ENCODE measurements around the gene FAM76A.
"Not testable (repeated sequence)": the region's sequence is repeated elsewhere in the genome, so short reads cannot be mapped to it uniquely, and the experiment has no call there.

FAM76A gene

DNA sequence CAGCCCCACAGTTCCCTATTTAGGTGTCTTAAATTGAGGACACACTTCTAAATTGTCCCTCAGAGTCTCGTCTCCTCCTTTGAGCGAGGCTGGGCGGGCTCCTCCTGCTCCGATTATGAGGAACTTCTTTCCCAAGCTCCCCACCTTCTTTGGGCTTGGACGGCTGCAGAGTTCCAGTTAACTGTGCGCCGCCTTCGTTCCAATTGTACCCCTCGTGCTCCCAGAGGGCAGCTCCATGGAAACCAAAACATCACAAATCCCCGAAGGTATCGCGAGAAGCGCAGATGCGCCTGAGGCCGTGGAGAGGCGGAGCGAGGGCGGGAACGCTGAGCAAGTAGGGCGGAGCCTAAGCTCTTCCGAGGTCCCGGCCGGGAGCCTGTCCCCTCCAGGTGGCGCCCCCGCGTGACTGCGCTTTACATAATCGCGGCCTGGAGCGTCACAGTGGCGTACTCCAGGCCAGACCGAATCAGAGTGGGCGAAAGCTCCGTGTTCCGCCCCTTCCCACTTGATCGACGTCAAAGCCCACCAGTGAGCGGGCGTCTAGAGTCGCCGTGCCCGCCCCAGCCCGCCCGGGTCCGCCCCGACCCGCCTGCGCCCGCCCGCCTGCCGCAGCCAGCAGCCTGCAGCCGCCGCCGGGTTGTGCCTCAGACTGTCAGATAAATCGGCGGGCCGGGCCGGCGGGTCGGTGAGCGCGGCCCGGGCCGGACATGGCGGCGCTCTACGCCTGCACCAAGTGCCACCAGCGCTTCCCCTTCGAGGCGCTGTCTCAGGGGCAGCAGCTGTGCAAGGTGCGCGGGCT is at the start of gene FAM76A:
TSS of gene FAM76A (plus strand) at position 588 of the 799 bp plus-strand sequence. CDS start at position 708, 120 bp downstream.
- peak; percentile 99 for DNase-seq

DNA sequence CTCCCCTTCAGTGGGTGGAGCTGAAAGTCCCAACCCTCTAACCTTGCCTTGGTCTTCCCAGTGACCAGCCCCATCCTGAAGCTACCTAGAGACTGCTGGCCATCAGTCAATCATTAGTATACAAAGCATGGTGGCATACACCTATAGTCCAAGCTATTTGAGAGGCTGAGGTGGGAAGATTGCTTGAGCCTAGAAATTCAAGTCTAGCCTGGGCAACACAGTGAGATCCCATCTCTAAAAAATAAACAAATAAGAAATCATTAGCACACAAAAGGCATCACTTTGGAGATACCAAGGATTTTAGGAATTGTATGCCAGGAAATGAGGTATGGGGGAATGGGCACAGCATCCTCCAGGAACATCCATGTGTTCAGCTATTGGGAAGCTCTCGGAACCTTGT is 49.4 kb upstream of the FAM76A start:
- DNase-seq: no peak

DNA sequence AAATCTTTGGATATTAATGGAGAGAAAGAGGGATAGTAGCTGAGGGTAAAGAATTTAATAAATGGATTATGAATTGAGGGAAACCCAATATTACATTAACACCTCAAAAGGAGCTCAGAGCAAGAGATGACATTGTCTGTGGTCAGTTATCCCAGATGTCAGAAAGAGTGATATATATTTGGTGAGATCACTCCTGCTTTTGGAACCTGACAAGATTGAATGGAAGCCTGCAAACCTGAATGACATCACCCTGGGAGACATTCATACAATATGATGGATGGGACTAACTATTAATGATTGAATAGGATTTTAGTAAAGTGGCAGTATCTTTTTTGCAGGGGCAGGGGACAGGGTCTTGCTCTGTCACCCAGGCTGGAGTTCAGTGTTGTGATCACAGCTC is 47.0 kb upstream of the FAM76A start:
- no peak for DNase-seq

DNA sequence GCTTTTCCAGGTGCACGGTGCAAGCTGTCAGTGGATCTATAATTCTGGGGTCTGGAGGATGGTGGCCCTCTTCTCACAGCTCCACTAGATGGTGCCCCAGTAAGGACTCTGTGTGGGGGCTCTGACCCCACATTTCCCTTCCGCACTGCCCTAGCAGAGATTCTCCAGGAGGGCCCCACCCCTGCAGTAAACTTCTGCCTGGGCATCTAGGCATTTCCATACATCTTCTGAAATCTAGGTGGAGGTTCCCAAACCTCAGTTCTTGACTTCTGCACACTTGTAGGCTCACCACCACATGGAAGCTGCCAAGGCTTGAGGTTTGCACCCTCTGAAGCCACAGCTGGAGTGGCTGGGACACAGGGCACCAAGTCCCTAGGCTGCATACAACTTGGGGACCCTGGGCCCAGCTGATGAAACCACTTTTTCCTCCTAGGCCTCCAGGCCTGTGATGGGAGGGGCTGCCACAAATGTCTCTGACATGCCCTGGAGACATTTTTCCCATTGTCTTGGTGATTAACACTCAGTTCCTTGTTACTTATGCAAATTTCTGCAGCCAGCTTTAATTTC is 45.5 kb upstream of the FAM76A start:
- DNase-seq: not testable (repeated sequence)

DNA sequence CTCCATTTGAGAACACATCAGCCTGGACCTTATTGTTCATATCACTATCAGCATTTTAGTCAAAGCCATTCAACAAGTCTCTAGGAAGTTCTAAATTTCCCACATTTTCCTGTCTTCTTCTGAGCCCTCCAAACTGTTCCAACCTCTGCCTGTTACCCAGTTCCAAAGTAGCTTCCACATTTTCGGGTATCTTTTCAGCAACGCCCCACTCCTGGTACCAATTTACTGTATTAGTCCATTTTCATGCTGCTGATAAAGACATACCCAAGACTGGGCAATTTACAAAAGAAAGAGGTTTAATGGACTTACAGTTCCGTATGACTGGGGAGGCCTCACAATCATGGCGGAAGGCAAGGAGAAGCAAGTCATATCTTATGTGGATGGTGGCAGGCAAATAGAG is 44.2 kb upstream of the FAM76A start:
- not testable (repeated sequence) for DNase-seq

DNA sequence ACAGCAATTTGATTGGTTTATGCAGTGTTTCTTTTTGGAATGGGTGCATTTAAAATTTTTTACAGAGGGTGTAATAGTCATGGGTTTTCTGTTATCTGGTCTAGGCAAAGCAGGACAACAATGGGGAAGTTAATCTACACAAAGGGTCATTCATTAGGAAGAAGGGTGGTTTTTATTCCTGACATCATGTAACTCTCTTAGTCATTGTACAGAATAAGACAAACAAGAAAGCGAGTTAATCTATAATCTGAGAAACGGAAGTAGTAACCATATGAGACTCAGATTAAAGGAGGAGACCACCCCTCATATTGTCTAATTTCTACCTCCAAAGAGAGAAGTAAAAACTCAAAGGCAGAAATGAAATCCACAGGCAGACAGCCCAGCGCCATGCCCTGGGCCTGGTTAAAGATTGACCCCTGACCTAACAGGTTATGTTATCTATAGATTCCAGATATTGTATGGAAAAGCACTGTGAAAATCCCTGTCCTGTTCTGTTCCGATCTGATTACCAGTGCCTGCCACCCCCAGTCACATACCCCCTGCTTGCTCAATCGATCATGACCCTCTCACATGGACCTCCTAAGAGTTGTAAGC is 43.3 kb upstream of the FAM76A start:
- DNase-seq: no peak

DNA sequence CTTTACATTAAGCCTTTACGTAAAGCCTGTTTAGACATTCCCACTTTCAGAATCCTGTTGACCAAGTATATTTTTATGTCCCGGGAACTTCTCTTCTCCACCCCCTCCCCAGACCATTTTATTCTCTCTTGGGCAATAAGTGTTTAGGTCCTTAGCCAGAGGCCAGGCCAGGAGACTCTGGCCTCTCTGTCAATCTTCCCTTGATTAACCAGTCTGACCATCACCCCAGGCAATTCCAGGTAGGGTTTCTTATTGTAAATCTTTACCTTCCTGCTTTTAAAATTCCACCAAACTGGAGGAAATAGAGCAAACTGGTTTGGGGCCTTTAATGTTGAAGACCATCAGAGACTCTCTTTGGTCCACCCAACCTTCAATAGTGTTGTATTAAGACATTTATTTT is 41.6 kb upstream of the FAM76A start:
- no peak for DNase-seq

DNA sequence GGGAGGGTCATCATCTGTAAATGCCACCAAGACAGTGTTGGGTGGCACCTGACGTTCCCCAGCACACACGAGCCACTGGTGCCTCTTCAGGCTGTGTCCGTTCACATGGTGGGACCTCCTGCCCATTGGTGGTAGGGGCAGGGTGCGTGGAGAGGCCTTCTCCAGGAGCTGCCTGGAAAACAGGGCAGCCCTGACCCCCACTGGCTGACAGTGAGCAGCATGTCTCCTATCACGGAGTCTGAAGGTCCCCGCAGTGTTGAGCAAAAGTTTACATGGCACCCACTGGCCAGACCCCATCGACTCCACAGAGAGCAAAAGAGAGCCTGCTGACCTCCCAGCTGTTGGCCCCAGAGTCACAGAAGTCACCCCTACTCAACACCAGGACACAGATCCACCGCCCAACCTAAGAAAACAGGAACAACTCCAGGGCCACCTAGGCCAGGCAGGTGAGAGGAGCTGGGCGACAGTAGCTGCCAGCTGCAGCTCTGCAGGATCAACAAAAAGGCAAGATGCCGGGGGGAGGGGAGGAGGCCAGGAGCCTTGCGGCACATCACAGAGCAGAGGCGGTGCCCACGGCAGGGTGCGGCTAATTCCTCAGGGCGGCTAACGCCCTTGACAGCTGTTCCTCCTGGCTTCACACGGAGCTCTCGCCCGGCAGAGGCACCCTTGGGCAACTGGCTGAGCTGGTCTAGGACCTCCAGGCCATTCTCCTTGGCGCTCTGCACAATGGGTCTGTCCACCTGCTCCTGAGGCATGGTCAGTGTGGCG is 39.4 kb upstream of the FAM76A start:
- DNase-seq: no peak

DNA sequence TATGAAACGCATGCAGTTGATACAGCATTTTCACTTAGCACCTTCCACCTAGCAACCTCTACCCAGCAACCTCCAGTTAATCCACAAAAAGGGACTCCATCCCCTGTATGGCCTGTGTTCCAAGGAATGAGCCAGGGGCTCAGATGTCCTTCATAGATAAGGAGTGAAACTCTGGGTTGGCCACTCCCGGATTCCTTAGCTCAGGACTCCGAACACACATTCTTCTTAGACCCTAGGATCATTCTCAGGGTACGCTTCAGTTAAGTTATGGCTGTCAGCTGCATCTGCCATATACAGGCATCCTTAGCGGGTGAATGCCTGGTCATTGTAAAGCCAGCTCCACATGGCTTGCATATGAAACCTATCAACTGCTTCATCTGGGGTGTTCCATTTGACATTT is 37.9 kb upstream of the FAM76A start:
- no peak for DNase-seq

DNA sequence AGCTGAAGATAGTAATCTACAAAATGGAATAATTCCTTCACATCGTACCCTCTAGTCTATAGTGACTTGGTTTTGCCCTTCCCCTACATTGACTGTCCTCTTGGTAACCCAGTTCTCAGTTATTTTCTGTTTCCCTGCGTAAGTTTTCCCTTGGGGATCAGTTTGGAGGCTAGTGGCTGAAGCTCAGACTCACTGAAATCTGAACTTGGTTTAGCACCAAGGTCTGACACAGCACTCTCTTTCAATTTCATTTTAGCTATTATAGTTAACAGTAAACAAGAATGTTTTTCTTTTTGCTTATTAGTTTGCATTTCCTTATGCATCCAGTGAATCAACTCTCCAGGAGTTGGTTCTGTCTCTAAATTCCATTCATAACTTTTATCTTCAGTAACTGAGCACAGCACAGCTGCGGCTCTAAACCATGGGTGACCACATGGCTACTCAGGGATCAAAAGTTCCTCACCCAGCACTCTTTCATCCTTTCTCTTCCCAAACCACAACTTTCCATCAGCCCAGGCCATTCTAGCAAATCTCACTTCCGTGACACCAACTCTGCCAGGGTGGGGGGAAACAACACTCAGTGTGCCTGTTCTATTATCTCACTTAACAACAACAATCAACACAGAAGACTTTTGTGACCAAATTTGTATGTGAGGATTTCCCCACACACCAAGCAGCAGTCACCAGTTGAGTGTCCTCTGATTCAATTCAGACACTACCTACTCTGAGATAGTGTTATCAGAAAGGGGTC is 36.2 kb upstream of the FAM76A start:
- no peak for DNase-seq

DNA sequence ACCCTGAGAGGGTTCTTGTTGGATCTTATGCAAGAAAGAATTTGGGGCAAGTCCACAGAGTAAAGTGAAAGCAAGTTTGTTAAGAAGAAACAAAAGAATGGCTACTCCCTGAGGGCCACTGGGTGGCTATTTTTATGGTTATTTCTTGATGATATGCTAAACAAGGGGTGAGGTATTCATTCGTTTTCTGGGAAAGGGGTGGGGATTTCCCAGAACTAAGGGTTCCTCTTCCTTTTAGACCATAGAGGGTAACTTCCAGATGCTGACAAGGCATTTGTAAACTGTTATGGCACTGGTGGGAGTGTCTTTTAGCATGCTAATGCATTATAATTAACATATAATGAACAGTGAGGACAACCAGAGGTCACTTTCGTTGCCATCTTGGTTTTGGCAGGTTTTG is 35.6 kb upstream of the FAM76A start:
- no peak for DNase-seq

DNA sequence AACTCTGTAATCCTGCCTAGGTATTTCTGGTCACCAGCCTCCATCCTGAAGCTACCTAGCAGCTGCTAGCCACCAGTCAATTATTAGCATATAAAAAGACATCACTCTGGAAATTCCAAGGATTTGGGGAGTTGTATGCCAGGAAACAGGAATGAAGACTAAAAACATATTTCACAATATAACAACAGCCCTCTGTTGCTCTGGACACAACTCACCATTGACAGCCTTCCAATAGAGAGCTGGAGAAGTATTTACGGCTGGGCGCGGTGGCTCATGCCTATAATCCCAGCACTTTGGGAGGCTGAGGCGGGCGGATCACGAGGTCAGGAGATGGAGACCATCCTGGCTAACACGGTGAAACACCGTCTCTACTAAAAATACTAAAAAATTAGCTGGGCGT is 28.9 kb upstream of the FAM76A start:
- DNase-seq: not testable (repeated sequence)

DNA sequence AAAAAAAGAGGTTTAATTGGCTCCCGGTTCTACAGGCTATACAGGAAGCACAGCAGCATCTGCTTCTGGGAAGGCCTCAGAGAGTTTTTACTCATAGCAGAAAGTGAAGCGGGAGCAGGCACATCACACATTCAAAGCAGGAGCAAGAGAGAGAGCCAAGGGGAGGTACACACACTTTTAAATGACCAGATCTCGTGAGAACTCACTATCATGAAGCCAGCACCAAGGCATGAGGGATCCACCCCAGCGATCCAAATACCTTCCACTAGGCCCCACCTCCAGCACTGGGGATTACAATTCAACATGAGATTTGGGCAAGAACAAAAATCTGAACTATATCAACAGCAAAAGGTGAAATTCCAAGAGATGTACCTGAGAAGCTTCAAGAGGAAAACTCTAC is 20.8 kb upstream of the FAM76A start:
- DNase-seq: no peak

DNA sequence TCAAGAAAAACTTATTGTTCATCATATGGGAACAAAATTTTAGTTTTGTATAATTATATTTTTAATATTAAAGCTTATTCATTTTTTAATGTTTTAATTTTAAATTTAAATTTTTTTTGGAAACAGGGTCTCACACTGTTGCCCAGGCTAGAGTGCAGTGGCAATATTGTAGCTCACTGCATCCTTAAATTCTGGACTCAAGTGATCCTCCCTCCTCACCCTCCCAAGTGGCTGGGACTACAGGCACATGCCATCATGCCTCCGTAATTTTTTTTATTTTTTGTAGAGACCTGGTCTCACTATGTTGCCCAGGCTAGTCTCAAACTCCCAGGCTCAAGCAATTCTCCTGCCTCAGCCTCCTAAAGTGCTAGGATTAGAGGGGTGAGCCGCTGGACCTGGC is 20.2 kb upstream of the FAM76A start:
- no peak for DNase-seq

DNA sequence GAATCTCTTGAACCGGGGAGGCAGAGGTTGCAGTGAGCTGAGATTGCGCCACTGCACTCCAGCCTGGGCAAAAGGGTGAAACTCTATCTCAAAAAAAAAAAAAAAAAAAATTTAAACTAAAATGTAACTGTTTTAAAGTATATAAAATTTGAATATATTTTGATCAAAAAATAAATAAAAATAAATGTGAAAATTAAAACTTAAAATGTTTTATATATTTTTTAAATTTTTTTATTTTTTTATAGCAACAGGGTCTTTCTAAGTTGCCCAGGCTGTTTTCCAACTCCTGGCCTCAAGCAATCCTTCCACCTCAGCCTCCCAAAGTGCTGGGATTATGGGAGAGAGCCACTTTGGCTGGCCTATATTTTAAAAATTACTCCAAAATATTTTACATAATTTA is 15.2 kb upstream of the FAM76A start:
- DNase-seq: no peak

DNA sequence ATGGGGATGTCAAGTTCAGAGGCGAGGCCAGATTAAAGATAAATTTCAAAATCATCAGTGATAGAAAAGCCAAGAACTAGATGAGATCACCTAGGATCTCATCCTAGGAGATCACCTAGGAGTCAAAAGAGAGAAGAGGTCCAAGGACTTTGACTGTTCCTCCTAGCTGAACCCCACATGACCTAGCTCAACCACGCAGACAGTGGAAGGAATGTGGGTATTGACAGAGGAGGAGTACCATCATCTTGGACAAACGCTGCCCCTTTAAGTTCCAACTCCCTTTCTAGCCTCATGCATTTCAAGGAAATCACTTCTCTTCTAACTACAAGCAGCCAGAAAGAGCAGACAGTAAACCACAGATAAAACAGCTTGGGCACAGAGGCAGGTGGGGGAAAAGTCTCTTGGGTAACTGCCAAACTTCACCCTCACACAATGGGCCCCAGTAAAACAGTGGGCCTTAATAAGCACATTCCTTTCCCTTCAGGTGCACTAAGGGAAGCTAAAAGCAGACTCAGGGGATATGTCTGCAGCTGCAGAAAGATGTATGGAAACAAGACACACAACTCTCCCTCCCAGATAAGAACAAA is 12.5 kb upstream of the FAM76A start:
- peak; percentile 18 for DNase-seq

DNA sequence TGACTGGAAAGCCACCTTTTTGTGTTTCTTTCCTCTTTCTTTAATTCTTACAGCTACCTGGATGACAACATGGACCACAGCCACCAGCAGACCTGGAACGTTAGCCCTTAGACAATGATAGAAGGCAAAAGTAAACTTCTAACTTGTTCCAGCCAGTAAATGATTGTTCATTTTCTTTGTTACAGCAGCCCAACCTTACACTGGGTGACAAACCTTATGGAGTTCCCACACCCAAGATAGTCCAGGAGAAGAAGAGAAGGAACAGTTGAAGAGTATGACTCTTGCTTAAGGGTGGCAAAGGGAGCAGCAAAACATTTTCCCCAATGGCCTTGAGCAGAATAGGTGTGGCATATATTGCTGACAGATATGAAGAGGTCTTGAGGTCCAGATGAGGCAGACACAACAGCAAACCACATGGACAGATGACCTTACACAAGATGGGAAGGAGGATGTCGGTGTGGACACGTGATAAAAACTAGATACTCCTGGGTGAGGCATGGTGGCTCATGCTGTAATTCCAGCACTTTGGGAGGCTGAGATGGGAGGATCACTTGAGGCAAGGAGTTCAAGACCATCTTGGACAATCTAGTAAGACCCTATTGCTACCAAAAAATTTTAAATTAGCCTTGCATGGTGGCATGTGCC is 11.8 kb upstream of the FAM76A start:
- DNase-seq: no peak

DNA sequence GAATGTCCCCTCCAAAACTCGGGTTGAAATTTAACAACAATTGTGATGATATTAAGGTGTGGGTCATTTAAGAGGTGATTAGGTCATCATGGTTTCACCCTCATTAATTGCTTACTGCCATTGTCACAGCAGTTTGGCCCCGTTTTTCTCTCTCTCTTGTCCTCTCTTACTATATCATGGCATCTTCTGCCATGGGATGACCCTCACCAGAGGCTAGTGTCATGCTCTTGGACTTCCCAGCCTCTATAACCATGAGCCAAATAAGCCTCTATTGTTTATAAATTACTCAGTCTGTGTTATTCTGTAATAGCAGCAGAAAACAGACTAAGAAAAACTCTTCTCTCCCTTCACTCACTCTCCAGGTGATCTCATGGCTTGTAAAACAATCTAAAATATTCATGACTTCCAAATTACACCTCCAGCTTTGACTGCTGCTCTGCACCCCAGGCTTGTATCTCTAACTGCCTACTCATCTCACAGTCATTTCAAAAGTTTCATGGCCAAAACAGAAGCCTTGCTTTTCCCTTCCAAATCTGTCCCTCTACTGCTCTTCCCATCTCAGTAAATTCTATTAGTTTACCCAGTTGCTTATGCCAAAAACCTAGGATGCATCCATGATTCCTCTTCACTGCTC is 9.4 kb upstream of the FAM76A start:
- DNase-seq: no peak

DNA sequence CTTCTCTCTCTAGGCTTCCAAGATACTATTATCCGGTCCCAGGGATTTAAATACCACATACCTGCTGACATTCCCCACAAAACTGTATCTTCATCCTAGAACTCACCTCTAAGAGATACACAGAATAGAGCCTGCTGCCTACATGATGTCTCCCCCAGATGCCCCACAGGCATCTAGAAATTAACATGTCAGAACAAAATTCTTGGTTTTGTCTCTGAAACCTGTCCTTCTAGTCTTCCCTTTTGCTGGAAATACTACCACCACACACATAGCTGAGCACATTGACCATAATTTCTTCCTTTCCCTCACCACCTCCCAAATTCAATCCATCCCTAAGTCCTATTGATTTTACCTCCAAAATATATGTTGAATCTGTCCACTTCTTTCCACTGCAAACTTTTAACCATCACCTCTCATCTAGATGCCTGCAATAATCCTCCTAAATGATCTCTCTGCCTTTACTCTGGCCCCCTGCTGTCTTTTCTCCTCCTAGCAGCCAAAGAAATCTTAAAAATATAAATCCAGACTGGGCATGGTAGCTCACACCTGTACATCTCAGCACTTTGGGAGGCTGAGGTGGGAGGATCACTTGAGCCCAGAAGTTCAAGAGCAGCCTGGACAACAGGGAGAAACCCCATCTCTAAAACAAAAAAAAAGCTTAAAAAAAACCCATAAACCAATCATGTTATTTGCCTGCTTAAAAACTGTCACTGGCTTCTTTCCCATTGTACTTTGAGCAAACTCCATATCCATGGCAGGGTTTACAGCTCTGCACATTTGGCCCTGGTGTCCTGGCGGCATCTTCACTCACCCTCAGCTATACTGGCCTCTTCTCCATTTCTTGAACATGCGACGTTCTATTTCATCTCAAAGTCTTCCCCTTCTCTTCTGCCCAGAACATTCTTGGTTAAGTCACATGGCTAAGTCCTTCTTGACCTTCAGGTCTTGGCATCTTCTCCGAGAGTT is 6.2 kb upstream of the FAM76A start:
- no peak for DNase-seq

DNA sequence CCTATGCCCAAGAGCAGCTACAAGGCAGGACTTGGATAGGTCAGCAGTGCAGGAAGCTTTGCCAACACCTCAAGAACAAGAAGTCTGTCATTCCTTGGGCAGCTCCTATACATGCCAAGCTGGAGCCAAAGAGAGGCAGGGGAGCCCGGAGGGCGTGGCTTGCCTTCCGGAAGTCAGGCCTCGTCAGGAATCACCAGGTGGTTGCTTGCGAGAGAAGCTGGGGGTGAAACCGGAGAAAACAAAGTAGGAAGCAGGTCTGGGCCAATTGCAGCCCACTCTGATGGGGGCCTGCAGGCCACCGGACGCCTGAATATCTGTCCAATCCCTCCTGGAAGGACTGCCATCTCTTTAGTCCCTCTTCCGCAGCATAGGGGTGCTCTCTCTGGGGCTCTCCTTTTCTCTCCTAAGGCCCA is 794 bp upstream of the FAM76A start:
- peak; percentile 83 for DNase-seq

Measured in DMS79 treated with DMSO at 0.1 percent for 48 hours (cell line).